HG03575 (cell line): ENCODE measurements around the gene DAAM1.
A peak's percentile ranks its signal among the peaks of the same experiment; 100 is the strongest.

ENCODE experiments used
- ATAC-seq: cut with Tn5 transposase; IDR thresholded peaks from one replicate; pipeline ENCODE4 v1.9.1; 2021; ENCODE audit not compliant: unreplicated experiment, insufficient number of reproducible peaks, low FRiP score; ENCODE audit errors: extremely low read depth

Gene DAAM1

DNA sequence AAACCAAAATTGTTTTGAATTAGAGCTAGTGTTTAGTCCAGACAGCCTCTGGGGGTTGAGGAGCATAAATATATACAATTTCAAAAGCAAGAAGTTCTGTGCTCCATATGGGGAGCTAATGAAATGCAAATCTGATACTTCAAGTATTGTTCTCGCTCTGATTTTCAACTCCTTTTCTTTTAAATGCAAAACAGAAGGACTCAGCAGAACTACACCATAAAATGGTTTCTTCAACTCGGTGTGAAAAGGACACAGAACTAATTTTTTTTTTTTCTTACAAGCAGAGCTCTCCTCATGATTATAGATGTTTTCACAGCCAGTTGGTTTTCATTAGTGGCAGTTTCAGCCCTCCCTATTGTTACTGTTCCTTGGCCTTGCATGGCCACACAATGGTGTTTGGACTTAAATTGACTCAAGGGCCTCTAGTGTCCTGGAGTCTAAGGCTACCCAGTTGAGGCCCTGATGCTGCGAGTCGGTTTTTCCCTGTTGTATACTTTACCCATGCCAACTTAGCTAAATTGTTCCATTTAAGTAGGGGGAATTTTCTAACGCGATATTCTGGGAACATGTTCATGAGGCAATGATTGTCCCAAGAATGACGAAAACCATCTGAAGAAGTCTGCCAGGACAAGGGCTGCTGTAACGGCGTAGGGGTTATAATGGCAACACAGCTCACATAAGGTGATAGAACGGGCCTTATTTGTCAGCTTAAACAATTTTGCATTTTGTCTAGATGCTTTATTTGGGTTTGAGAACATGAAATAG is 156.4 kb downstream of the DAAM1 start:
- no peak for ATAC-seq

DNA sequence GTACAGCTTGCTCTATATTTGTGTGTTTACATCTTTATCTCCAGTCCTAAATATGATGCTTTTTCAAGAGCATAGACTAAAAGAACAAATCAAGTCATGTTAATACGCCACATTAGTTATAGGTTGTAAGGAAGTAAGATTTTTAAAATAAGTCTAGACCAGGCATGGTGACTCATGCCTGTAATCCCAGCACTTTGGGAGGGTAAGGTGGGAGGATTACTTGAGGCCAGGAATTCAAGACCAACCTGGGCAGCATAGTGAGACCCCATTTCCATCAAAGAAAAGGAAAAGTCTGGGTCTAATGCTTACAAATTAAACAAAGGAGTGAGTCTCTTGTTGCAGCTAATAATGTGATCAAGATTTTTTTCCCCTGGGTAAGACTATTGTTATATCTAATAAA is 157.9 kb downstream of the DAAM1 start:
- no peak for ATAC-seq

DNA sequence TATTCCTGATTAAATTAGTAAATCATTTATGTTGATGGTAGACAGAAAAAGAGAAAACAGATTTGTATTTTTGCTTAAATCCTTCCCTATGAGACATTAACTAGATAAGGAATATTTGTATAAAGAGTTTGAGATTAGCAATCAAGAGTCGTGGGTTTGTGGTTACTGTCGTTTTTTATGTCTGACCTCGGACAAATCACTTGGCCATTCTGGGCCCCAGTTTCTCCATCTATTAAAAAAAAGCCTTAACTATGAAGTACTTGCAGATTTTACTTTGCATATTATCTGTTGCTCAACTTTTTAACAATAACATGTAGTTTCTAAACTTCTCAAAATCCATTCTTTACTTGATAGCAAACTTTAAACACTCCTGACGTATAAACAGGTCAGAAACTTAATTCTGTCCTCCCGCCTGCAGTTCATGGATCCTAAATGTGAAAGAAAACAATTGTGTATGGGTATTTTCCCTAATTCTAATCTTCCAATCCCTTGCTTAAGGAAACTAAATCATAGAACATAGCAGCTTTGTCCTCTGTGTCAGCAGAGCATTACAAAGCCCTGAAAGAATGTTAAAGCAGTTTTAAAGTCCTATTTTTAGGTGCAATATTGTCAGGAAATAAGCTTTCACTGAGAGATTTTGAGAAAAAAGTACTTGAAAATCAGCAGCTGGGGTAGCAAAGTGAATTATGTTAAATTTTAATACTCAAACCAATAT is 158.5 kb downstream of the DAAM1 start:
- ATAC-seq, result no peak

GRCh38 chr14:59347511-59347900 is 159.0 kb downstream of the DAAM1 start:
- ATAC-seq, result no peak

- no peak for ATAC-seq
Observed at GRCh38 chr14:59347915-59348314, 159.4 kb downstream of the DAAM1 start.

DNA sequence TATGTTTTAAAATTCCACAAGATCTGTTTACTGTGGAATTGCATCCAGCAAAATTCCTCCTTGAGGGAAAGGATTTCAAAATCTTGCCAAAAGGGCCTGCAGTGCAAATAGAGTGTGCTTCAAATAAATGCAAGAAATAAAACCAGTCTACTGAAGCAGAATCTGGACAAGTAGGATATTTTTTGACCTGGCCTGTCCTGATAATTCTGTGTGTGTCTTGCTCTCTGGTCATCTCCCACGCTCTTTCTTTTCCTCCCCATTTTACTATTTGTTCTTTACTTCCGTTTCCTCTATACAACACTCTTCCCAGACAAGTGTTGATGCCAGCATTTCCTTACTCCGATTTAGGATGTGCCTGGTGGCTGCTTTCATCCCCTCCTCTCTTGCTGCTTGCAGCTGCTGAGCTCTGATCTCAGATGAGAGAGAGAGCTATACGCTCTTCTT is 160.8 kb downstream of the DAAM1 start:
- ATAC-seq, result no peak

- no peak for ATAC-seq
Observed at GRCh38 chr14:59352961-59353360, 164.5 kb downstream of the DAAM1 start.

DNA sequence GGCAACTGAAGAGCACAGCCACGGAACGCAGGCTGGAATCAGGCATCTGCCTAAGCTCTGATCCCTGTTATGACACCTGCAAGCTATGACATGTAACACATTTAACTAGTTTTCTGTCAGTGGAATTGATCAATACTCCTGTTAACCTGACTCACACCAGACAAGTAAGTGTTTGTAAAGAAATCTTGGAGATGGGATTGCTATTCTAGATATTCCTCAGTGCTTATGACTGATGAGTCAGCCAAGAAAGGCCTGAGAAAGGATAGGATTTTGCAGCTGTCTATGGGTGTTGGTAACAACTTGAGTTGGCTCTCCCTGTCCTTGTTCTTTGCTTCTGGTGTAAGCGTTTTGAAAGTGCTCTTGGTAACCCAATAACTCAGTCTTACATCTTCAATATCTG is 166.2 kb downstream of the DAAM1 start:
- no peak for ATAC-seq

DNA sequence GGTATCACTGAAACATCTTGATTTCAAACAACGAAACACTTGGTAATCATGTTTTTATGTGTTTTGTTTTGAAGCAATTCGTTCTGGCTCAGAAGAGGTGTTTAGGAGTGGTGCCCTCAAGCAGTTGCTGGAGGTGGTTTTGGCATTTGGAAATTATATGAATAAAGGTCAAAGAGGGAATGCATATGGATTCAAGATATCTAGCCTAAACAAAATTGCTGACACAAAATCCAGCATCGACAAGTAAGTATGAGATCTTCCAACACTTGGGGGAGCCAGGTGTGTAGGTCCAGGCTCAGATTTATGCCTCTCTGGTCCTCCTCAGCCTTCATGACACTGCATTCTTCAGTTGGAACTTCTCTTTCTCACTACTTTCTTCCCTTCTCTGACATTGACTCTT is 166.6 kb downstream of the DAAM1 start:
- no peak for ATAC-seq

GRCh38 chr14:59356312-59356711 is 167.8 kb downstream of the DAAM1 start:
- no peak for ATAC-seq

GRCh38 chr14:59356767-59357166 is 168.3 kb downstream of the DAAM1 start:
- ATAC-seq, result peak; percentile 70

DNA sequence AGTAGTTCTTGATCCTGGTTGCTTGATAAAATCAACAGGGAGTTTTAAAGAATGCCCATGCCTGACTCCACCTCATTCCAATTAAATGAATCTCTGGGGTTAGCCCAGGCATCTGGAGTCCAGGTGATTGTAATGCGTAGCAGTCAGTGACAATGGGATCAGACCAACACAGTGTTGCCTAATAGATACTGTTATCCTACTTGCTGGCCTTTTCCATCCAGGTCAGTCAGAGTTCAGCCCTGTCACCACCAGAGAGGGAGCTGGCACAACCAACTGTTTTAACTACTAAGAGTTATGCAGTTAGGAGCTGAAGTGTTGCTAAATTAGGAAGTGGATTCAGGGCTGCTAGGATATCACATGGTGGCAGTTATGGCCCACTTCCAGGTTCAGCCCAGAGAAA is 169.6 kb downstream of the DAAM1 start:
- ATAC-seq, result no peak

GRCh38 chr14:59358784-59359183 is 170.3 kb downstream of the DAAM1 start:
- ATAC-seq, result no peak

DNA sequence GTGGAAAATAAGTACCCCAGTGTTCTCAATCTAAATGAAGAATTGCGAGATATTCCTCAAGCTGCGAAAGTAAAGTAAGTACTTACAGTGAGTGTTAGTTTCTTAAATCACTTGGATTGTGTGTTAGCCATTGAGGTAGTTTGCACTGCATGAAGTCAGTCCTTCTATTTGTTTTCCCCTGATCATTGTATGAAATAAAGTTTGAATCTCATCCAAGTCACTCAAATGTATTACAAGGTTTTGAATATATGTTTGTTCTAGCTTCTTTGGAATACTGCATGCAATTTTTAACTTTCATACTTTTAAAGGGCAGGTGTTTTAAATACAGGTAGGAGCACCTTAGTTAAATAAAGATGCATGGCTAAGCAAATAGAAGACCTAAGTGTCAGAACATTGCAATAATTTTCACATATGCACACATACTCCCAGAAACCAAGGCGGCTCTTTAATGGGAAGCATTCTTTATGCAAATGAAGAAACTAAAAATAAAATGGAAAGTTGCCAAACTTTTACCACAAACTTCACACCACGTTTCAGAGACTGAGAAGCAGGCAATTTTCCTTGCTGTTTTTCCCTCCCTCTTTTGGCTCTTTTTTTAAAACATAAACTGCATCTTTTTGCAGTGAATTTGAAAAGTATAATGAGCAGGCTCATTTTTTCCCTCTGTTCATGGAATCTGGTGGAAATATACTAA is 171.1 kb downstream of the DAAM1 start:
- no peak for ATAC-seq

DNA sequence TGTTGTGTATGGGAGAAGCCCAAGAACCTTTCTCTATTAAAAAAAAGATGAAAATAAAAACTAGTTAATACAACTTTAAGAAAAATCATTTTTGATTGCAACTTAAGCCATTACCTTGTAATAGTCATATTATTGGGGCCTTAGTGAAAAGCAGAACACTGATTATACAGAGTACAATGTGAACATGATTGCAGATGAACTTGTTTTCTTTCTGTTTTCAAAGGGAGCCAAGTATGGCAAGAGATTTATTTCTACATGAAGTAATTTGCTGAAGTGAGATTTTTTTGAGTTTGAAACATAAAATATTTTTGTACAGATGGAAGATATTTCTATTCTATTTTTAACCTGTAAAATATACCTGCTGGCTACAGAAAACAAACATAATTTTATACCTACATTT is 171.8 kb downstream of the DAAM1 start:
- ATAC-seq, result no peak

- ATAC-seq, result no peak
Observed at GRCh38 chr14:59360923-59361794, 172.7 kb downstream of the DAAM1 start.

GRCh38 chr14:59362513-59362912 is 174.0 kb downstream of the DAAM1 start:
- no peak for ATAC-seq

- no peak for ATAC-seq
Observed at GRCh38 chr14:59363531-59364226, 175.2 kb downstream of the DAAM1 start.
